Peyer's patch (tissue), 4 donors: ENCODE measurements around the gene SORBS1. TPM values are rescaled to one million over a fixed set of nuclear protein-coding genes. Genes with fewer than 3 reads are reported as not detected.

Experiments used
- DNase-seq, 3 donors: peaks; one replicate each; pipeline ENCODE4 v3.0.0-alpha.2; 2017 to 2019
- H3K27ac ChIP-seq, 4 donors: fragments of 200-600 bp; sonication (generic); one replicate each; pipeline ENCODE4 v1.5.1; 2016 to 2019
- H3K27me3 ChIP-seq, 2 donors: fragments of 200-600 bp; sonication (generic); one replicate each; pipeline ENCODE4 v1.5.1; 2019
- H3K36me3 ChIP-seq, 3 donors: fragments of 200-600 bp; sonication (generic); one replicate each; pipeline ENCODE4 v1.5.1; 2016 to 2019
- H3K4me1 ChIP-seq, 4 donors: fragments of 200-600 bp; sonication (generic); one replicate each; pipeline ENCODE4 v1.5.1; 2016 to 2019
- H3K4me3 ChIP-seq, 4 donors: fragments of 200-600 bp; sonication (generic); 1 replicate in 3 of 4; 2 replicates in 1 of 4; pipeline ENCODE4 v1.5.1; 2016 to 2019; ENCODE audit warnings: mild to moderate bottlenecking in 1 of 4
- H3K9me3 ChIP-seq, 4 donors: fragments of 200-600 bp; sonication (generic); one replicate each; pipeline ENCODE4 v1.5.1; 2016 to 2019; ENCODE audit warnings: mild to moderate bottlenecking in 1 of 4
- CTCF ChIP-seq, 6 experiments: fragments of 450-650 bp in 4 of 6; fragments of 200-600 bp in 2 of 6; sonication (generic) in 1 of 6; IDR thresholded peaks; one replicate each; pipeline ENCODE4 v1.5.1; 2017 to 2019; ENCODE audit warnings: antibody characterized with exemption in 6 of 6, mild to moderate bottlenecking in 3 of 6, moderate library complexity in 1 of 6
- POLR2A ChIP-seq, 2 donors: fragments of 450-650 bp; IDR thresholded peaks; one replicate each; pipeline ENCODE4 v1.5.1; 2017; ENCODE audit warnings: antibody characterized with exemption in 2 of 2, mild to moderate bottlenecking in 2 of 2, moderate library complexity in 2 of 2
- total RNA-seq, 4 donors: library from RNA; depleted of rRNA; stranded (reverse); fragments of >200 nt; gene quantifications; one replicate each; pipeline ENCODE4 v1.1.0, GENCODE V29; 2016

The SORBS1 gene
- total RNA-seq, 4 donors from 2014 or later, result 34.3 to 57.1 (median 48.7) TPM

DNA sequence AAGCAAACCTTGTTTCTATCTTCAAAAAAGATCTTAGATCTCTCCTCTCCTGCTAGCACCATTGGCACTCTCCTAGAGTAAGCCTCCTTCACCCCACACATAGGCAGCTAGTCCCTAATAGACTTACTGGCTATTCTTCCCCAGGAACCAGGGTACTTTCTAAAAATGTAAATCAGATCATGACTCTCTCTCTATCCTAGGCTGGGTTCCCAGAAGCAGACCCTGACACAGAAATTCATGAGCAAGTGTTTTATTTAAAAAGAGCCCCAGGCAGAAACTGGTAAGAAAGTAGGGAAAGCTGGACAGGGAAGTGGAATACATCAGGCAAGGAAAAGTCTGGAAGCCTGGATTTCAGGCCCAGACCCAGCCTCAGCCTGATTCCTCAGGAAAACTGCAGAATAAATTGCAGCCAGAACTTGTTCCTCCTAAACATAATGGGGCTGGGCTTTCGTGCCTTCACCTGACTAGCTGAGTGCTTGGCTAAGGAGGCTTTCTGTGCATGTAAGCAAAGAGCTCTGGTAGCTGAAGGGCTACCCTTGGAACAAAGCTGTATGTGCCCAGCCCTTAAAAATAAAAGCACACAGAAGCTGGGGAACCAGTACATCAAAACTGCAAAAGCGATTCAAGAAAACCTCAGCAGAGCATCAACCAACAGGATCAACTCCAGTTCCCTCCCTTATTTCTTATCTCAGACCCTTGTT, 18.8 kb upstream of the SORBS1 start:
- Histone ChIP-seq H3K27me3 (no peaks in the 10 kb centered on the region), H3K27ac (no peak overlapping the region), H3K4me1 (no peaks in the 10 kb centered on the region), H3K4me3 (no peak overlapping the region), H3K36me3 (no peaks in the 10 kb centered on the region), H3K9me3 (no peaks in the 10 kb centered on the region)
- no peak for TF ChIP-seq POLR2A (IDR thresholded peaks at IDR 0.05)
- TF ChIP-seq CTCF (IDR thresholded peaks at IDR 0.05), result no peak
- DNase-seq, result no peak

DNA sequence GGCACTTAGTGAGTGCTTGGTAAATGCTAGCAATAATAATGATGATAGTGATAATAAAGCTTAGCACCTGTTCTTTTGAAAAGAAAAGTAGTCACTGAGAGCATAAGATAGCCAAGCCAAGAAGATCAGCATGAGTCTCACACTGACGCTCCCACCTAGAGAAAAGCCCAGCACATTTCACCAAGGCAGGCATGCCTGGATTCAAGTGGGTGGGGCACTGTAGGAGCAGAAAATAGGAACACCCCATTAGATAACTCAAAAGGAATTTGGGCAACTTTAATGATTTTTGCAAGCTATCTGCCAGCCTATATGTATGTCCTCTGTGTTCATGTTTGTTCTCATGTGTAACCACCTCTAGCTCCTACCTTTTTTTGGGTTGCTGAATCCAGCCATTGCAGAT, 18.1 kb upstream of the SORBS1 start:
- no peak overlapping the region for H3K4me3 ChIP-seq
- H3K4me1 ChIP-seq, result no peaks in the 10 kb centered on the region
- no peaks in the 10 kb centered on the region for H3K36me3 ChIP-seq
- H3K27ac ChIP-seq, result no peak overlapping the region
- H3K9me3 ChIP-seq, result no peaks in the 10 kb centered on the region
- no peak for DNase-seq
- TF ChIP-seq POLR2A (IDR thresholded peaks at IDR 0.05) (no peak), CTCF (IDR thresholded peaks at IDR 0.05) (no peak)
- no peaks in the 10 kb centered on the region for H3K27me3 ChIP-seq

DNA sequence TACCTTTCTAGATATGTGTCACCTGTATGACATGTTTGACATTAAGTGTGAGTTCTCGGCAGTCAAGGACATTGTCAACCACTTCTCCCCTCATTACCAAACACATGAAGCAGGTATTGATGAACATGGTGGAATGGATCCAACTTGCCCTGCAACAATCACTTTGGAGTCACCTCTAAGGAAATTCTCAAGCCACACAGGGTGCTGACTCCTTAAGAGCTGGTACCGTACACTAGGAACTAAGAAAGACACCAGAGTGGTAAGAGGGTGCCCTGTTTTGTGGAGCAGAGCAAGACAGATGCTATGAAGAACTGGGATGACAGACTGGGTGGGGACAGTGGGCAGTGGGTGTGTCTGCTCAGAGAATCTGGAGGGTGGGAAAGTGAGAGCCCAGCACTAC, 17.4 kb upstream of the SORBS1 start:
- no peak overlapping the region for H3K27ac ChIP-seq
- no peaks in the 10 kb centered on the region for H3K4me1 ChIP-seq
- no peaks in the 10 kb centered on the region for H3K36me3 ChIP-seq
- H3K27me3 ChIP-seq, result no peaks in the 10 kb centered on the region
- no peak for DNase-seq
- H3K4me3 ChIP-seq, result no peak overlapping the region
- no peaks in the 10 kb centered on the region for H3K9me3 ChIP-seq
- TF ChIP-seq CTCF (IDR thresholded peaks at IDR 0.05), result no peak
- TF ChIP-seq POLR2A (IDR thresholded peaks at IDR 0.05), result no peak

GRCh38 chr10:95574649-95575365, 13.6 kb upstream of the SORBS1 start:
- peak in 1 of 3 donors; percentile 23 for DNase-seq
- Histone ChIP-seq H3K4me3 (no peak overlapping the region), H3K27ac (no peak overlapping the region), H3K4me1 (no peaks in the 10 kb centered on the region), H3K27me3 (no peaks in the 10 kb centered on the region), H3K36me3 (no peaks in the 10 kb centered on the region), H3K9me3 (no peaks in the 10 kb centered on the region)
- TF ChIP-seq POLR2A (IDR thresholded peaks at IDR 0.05) (no peak), CTCF (IDR thresholded peaks at IDR 0.05) (no peak)

DNA sequence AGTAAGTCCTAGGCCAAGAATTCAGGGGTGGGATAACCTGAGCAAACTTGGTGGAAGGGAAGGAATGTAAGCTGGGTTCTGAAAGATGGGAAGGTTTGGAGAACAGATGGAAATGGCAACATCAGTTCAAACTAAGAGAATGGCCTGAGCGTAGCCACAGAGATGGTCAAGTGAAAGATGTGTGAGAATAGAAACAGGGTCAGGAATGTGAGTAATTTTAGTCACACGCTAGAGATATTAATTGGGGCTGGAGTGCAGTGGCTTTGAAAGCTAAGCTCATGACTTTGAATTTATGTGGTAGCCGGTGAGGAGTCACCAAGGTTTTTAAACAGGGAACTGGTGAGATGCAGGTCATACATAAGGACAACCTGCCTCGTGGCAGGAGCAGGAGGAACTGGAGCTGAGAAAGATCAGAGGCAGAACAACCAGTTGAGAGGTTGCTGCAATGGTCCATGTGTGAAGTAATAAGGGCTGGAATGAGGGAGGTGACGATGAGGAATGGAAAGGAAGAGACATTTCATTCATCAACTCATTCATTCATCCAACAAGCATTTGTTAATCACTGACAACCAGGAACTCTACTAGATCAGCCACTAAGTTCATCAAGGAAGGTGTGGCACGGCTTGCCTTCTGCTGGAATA, 12.9 kb upstream of the SORBS1 start:
- no peak for TF ChIP-seq CTCF (IDR thresholded peaks at IDR 0.05)
- TF ChIP-seq POLR2A (IDR thresholded peaks at IDR 0.05), result no peak
- H3K4me1 ChIP-seq, result no peaks in the 10 kb centered on the region
- peak in 1 of 3 donors; percentile 19 for DNase-seq
- H3K27me3 ChIP-seq, result no peaks in the 10 kb centered on the region
- H3K4me3 ChIP-seq, result no peak overlapping the region
- no peaks in the 10 kb centered on the region for H3K36me3 ChIP-seq
- no peak overlapping the region for H3K27ac ChIP-seq
- H3K9me3 ChIP-seq, result no peaks in the 10 kb centered on the region
